GM18520 (cell line): ENCODE data around the gene ZNF777.
A peak's percentile ranks its signal among the peaks of the same experiment; 100 is the strongest.

Experiments
- ATAC-seq: cut with Tn5 transposase; IDR thresholded peaks from one replicate; pipeline ENCODE4 v1.9.1; 2021; ENCODE audit not compliant: unreplicated experiment

The ZNF777 gene

DNA sequence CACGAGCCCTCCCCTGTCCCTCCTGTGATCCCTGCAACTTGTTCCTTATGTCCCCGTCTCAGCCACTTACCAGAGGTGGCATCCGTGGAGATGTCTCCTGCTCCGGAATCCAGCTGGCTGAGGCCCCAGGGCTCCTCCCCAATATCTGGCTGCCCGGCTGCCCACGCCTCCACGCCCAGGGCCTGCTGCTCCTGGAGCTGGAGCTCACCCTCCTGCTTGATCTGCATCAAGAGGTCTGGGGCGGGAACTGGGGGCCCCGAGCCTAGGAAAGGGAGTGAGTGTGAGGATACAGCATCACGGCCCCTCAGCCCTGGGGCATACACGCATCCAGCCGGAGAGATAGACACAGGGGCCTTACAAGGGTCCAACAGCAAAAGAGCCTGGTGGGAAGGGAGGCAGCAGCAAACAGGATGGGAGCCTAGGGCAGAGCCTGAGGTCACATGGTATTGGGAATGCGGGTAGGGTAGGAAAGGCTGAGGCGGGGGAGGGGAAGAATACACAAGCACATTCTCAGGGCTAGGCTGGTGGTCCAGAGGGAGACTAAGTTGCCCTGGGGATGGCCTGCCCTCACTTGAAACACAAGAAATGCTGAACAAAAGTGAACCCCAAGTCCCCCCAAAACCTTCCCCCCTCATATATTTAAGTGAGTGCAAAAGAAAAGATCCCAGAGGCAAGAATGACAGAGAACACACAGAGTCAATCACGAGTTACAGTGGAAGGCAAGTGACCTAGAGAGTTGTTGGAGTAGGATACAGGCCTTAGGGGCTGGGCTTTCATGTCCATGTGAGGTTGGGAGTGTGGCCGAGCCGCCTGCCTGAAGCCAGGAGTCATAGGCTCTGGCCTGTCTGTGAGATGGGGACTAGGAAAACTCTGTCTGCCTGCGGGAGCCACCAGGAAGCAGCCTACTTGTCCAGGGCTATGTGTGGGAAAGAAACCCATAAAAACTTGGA is 16.9 kb upstream of the ZNF777 start:
- ATAC-seq: no peak

DNA sequence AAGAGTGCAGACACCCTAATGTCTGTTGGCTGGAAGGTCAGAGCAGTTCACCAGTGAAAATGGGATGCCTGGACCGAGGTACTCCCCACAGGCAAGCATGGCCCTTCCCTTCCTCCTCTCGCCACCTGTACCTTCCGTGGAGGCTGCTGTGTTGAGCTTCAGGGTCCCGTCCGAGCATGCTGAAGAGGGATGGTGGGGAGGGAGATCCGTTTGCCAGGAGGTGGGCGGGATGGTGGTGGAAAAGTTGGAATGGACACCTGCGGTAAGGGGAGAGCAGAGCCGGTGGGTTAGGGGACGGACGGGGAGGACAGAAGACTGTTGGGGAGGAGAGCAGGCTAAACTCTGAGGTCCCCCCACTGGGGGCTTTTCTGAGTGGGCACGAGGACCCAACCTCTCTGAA is 15.9 kb upstream of the ZNF777 start:
- no peak for ATAC-seq

DNA sequence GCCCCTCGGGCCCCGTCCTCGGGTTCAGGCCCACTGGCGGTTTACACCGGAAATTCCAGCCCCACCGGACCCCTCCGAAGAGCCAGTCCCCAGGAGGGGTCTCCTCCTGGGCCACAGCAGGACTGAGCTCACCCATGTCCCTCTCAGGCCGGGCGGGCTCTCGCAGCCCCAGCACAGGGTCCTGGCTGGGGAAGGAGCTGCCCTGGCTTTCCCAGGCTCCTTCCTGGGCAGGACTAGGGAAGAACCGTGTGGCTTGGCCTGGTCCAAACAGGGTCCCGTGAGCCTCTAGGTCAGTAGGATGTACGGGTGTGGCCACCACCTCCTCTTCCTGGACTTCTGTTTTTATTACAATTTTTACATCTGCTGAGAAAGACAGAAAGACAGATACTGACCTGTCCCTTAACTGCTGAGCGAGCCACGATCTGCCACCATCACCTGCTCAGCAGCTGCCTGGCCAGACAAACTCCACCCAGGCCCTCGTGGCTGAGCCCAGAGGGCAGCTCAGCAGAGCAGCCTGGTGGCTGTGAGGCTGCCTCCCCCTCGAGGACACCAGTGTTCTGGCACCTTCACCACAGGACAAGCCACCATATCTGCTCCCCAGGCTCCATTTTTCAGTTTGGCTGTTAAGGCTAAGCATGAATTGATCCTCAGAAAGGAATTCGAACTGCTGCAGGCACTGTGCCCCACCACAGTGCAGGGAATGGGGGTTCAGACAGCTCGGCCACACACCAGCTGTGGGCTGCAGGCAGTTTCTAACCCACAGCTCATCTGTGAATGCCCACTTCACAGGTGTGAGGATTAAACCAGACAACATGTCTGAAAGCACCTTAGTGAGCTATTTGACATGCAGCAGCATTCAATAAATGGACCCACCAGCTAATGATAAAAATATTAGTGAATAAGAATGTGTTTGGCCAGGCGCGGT is 14.5 kb upstream of the ZNF777 start:
- no peak for ATAC-seq

DNA sequence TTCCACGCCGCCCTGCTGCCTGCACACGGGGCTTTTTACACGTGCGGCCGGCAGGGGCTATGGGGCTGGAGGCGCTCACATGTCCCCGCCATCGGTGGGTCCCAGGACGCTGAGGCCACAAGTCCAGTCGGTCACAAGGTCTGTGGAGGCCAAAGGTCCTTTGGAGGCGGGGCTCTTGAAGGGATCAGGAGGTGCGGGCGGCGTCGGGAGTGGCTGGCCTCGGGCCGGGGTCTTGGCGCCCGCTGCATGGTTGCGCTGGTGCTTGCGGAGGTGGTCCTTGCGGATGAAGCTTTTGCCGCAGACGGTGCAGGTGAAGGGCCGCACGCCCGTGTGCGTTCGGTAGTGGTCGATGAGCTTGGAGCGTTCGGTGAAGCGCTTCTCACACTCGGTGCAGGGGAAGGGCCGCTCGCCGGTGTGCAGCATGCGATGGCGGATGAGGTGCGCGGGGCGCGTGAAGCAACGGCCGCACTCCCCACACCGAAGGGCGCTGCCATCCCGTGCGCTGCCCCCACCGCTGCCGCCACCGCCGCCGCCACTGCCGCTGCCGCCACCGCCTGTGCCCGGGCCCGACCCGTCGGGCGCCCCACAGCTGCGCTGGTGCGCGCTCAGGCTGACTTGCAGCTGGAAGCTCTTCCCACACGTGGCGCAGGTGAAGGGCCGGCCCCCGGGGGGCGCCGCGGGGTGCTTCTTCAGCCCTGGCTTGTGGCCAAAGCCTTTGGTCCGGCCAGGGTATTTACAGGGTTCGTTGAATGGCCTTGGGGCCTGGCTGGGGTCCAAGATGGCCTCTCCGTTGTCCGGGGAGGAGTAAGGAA is 13.7 kb upstream of the ZNF777 start:
- no peak for ATAC-seq

DNA sequence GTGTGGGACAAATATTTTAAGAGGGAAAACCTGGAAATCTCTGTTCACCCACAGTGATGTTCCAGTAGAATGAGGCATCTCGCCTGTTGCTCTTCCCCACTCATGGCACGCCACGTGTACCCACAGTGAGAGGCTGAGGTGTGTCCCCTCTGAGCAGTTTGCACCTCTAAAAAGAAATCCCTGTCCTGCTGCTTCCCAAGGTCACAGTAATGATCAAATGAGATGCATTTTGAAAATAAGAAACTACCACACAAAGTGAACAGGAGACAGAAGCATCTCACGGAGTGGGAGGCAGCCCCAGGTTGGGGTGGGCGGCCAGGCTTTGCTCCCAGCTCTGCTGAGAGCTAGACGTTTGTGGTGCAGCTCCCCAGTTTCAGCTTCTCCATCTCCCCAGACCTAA is 12.4 kb upstream of the ZNF777 start:
- no peak for ATAC-seq

DNA sequence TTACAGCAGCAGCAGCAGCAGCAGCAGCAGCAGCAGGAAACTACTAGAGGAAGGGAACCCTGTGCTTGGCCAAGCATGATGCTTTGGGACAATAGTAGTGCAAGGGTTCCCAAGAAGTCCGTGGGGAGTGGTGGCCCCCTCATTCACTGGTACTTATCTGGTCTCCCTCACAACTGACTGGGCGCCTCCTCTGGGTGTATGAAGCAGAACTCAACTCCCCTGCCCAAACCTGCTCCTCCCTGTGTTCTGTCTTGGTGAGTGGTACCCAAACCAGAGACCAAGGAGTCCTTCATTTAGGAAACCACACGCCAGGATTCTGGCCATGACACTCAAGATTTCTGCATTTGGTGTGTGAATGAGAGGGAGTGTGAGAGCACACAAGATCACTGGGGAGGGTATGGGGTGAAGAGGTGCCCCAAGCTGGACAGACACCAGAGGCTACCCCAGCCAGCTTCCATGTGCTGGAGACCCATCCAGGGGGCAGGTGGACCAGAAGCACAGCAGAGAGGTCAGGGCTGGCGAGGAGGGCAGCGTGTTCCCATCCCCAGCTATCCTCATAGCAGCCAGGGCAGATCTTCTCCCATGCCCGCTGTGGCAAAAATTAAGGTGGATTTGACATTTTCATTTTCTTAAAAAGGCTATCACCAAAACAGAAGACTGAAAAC is 10.6 kb upstream of the ZNF777 start:
- no peak for ATAC-seq

DNA sequence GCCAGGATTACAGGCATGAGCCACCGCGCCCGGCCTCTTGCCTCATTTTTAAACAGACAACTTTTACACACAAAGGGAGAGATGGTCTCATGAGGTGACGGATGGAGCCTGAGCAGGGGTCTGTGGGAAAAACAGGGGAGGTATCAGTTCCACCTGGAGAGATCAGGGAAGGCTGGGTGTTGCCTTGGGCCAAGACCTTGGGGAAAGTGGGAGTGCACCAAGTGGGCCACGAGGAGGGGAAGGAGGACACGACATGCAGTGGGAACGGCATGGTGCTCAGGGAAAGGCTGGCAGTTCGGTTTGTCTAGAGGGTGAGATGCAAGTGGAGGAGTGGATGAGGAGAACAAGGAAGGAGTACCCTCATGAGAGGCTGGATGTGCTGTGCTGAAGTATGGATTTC is 8.9 kb upstream of the ZNF777 start:
- ATAC-seq: no peak

DNA sequence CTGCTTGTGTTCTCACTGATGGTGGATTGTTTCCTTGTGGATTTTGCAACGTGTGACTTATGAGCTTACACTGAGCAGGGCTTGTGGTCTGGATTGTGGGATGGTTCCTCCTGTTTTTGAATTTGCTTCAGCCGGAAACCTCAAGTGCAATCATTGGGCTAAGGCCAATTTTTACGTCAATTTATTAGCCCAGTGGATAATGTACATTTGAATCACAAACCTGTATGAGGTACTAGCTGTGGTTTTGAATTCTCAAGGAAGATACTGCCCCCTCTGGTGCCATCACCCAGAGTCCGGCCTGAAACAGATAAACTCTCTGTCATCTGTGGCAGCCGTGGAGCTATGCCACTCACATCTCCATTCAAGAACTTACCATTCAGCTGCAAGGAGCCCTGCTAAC is 7.3 kb upstream of the ZNF777 start:
- no peak for ATAC-seq

DNA sequence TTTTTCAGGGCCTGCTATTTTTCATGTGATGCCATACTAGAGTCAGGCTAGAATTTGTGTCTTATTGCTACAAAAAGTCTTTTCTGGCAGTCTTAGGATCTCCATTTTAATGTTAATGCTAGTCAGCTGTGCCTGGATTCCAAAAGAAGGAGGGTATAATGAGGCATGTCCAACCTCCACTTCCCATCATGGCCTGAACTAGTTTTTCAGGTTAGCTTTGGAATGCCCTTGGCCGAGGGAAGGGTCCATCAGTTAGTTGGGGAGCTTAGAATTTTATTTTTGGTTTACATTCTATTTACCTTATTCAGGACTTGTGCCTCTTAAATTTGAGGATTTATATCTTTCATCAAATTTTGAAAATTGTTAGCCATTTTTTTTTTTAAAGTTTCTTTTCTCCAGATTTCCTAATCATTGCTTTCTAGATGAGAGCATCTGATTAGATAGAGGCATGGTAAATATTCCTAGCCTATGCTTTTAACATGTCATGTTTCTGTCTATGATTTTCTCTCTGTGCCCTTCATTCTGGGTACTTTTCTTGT is 6.5 kb upstream of the ZNF777 start:
- no peak for ATAC-seq

DNA sequence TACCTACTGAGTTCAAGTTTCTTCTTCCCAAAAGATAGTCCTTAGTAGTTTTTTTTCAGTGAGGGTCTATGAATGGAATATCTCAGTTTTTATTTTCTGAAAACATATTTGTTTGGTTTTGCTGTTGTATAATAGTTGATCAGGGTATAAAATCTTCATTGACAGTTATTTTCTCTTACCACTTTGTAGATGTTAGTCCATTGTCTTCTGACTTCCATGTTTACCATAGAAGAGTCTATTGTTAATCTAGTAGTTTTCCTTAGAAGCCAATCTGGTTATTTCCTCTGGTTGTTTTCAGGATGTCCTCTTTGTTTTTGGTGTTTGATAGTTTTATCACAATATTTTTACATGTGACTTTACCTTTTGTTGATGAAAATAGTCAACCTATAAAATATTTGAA is 5.5 kb upstream of the ZNF777 start:
- no peak for ATAC-seq

DNA sequence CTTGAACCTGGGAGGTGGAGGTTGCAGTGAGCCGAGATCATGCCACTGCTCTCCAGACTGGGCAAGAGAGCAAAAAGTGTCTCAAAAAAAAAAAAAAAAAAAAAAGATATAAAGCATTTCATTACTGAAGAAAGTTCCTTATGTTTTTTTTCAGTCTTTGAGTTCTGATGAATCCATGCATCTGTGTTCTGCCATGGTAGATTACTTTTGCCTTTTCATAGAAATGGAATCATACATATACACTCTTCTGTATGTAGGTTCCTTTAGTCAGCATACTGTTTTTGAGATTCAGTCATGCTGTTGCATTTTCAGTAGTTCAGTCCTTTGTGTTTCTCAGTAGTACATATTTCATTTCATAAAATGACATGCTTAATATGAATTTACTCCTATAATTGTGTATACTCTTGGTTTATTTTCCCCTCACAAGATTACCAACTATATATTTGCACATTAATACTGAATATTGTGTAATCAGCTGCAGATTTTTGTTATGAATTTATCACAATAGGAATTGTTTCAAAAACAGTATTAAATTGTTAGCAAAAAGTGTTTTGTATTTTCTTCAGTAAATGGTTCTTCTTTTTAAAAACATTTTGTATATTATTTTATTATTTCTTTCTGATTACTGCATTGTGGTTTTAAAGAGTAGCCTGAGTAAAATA is 2.8 kb upstream of the ZNF777 start:
- ATAC-seq: no peak

DNA sequence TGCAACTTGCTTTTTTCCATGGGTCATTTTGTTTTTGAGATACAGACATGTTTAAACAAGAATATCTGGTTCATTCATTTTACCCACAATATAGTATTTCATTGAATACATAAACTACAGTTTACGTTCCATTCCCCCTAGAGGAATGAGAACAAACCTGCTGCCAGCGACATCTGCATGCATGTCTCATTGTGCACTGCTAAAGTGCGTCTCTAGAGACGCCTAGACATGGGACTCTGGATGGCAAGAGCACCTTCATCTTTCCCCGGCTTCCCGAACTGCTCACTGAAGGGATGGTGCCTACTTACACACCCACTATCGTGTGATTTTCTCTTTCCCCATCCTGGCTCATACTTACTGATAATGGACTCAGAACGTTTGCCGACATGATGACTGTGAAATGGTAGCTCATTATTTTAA is 1.2 kb upstream of the ZNF777 start:
- no peak for ATAC-seq

DNA sequence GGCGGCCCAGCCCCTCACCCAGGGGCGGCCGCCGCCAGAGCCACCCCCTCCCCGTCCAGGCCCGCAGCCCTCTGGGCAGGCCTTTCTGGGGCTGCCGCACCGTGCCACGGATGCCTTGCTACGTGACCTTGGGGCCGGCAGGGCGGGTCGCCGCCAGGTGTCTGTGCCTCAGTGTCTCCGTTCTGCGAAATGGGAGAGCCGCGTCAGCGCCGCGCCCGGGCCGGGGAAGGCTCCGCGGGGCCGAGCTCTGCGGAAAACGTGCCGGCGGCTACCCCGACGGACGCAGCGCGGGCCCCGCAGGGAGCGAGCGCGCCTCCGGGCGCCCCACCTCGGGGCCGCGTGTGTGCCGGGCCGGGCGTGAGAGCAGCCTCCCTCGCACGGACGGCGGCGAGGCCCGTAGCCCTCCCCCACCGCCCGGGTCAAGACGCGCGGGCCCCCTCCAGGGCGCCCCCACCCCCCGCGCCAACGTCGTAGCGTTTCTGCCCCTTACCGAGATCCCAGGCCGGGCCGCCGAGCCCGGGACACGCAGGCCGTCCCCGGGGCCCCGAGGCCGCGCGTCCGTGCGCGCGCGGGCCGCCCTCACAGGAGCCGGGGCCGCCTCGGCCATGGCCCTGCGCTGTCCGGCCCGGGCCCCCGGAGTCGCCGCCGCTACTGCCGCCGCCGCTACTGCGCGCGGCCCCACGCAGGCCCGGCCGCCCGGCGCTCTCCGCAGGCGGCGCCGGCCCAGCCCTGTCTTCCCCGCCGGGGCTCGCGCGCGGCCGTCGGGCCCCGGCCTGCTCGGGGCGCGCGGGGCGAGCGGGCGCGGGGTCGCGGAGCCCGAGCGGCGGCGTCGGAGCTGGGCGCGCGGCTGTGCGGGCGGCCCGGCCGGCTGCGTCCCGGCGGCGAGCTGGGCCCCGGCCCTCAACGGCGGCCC is 1.1 kb downstream of the ZNF777 start:
- peak; percentile 18 for ATAC-seq

DNA sequence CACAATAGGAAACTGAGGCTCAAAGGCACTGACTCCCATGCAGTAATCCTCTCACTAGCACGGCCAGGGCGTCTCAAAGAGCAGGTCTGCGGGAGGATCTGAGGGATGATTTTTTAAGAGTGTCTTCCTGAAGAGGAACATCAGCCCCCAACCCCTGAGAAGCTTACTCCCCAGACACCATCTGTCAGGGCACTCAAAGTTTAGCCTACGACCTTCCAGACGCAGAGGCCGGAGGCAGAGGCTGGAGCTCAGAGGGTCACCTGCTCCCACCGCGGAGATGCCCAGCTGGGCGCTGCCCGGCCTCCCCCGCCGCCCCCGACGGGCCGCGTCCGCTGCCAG is 1.7 kb downstream of the ZNF777 start:
- ATAC-seq: no peak

DNA sequence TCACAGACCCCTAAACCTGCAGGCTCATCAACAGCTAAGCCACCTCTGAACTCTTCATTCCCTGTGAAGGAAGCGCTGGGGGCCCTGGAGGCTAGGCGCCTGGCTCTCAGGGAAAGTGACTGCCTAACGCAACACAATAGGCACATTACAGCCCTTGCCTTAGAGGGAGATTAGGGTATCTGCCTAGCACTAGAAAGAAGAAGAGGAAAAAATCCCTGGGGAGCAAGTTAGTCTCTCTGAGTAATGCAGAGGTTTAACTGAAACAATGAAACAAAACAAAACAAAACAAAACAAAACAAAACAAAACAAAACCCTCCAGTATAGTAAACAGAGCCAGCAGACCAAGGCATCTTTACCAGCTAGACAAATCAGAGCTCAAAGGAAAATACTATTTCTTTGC is 2.6 kb downstream of the ZNF777 start:
- no peak for ATAC-seq

DNA sequence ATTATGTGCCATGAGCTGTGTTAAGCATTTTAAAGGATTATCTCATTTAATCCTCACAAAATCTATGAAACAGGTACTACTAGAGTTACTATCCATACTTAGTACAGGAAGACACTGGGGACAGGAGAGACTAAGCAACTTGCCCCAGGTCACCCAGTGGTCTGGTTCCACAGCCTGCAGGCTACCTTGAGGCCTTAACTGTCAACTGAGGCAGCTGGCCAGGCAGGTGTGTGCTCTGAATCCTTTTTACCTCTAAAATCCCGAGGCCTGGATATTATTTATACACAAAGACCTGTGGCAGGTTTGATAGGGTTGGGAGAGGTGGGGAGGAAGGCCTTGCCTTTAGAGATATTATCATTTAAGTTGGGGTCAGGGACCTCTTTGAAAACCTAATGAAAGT is 3.1 kb downstream of the ZNF777 start:
- ATAC-seq: no peak

DNA sequence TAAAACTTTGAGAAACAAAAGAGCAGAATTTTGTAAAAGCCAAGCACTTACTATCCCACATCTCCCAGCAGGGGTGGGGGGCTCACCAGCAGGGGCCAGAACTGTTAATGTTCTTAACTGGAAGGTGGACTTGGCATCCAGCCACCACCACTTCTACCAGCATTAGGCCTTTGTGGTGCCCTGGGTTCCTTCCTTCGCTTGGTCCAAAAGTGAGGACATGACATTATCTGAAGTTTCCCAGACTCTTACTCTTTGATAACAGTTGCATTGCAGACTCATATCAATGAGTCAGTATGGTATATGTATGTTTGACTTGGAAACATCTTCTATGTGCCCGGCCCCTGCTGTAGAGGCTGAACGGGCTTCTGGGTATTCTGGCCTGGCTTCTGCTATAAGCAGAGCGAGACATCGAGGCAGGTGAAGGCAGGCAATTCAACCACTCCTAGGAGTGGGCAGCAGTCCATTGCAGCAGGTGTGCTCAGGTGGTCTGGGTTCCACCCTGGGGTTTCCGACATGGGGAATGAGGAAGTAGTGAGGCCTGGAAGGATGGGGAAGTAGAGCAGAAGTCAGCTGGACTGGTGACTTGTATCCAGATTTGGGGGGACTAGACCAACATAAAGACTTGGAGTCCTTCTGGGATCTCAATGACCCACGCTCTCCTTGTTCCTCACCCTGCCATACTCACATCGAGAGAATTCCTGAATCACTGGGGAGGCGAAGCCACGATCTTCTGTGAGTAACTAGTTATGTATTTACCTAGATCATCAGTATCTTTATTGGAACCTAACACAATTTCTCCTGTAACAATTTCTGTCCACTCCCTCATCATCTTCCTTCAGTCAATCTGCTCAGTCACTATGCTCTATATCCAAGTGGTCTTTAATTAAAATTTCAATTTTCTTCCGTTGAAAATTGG is 4.1 kb downstream of the ZNF777 start:
- no peak for ATAC-seq
